Peyer's patch (tissue), 4 donors: ENCODE data around the gene SLC22A17.

Source experiments
- CTCF ChIP-seq, 6 experiments: fragments of 450-650 bp in 4 of 6; fragments of 200-600 bp in 2 of 6; sonication (generic) in 1 of 6; IDR thresholded peaks; one replicate each; pipeline ENCODE4 v1.5.1; 2017 to 2019; ENCODE audit warnings: antibody characterized with exemption in 6 of 6, mild to moderate bottlenecking in 3 of 6, moderate library complexity in 1 of 6
- POLR2A ChIP-seq, 2 donors: fragments of 450-650 bp; IDR thresholded peaks; one replicate each; pipeline ENCODE4 v1.5.1; 2017; ENCODE audit warnings: antibody characterized with exemption in 2 of 2, mild to moderate bottlenecking in 2 of 2, moderate library complexity in 2 of 2

GRCh38 chr14:23358553-23359166 is 6.0 kb upstream of the SLC22A17 start:
- no peak for TF ChIP-seq CTCF (IDR thresholded peaks at IDR 0.05)
- no peak for TF ChIP-seq POLR2A (IDR thresholded peaks at IDR 0.05)
